ENCODE results near the gene UBAP2.
A peak's percentile ranks its signal among the peaks of the same experiment; 100 is the strongest.

UBAP2 gene

GRCh38 chr9:34065541-34065940, 16.9 kb upstream of the UBAP2 start:
- H2AFZ ChIP-seq (ENCODE audit: low read length): no peak overlapping the region
- no peak overlapping the region for H2BK5ac ChIP-seq (ENCODE audit: low read length)
- no peaks in the 10 kb centered on the region for H3K36me3 ChIP-seq (replicated peaks in 1 of 2; ENCODE audit: control insufficient read depth in 2 of 2, insufficient read depth in 2 of 2, low read length in 2 of 2)
- H2BK15ac ChIP-seq (ENCODE audit: low read length): no peak overlapping the region
- H3K9ac ChIP-seq (ENCODE audit: low read depth, low read length, poor library complexity): no peak overlapping the region
- H3K79me1 ChIP-seq (ENCODE audit: low read depth, low read length): no peaks in the 10 kb centered on the region
- H3K23ac ChIP-seq (ENCODE audit: low read depth, low read length, poor library complexity): no peak overlapping the region
- no peak overlapping the region for H3K18ac ChIP-seq (ENCODE audit: low read length)
- H3K4me1 ChIP-seq (ENCODE audit: control insufficient read depth in 2 of 2, insufficient read depth in 1 of 2, low read depth in 1 of 2, low read length in 2 of 2): no peaks in the 10 kb centered on the region
- no peak overlapping the region for H3K14ac ChIP-seq (ENCODE audit: low read length)
- no peak overlapping the region for H4K91ac ChIP-seq (ENCODE audit: low read depth, low read length, poor library complexity)
- H2BK12ac ChIP-seq (ENCODE audit: low read length): no peak overlapping the region
- no peak overlapping the region for H2AK5ac ChIP-seq (ENCODE audit: low read depth, low read length)
- no peak overlapping the region for H3K27ac ChIP-seq (replicated peaks; ENCODE audit: low read length)
- H4K8ac ChIP-seq (ENCODE audit: low read depth, low read length): peak overlapping the region; percentile 17
- no peak for DNase-seq (ENCODE audit: low spot score)
- no peak overlapping the region for H3K4me3 ChIP-seq (ENCODE audit: low read length in 2 of 2)
- H3K27me3 ChIP-seq (ENCODE audit: control insufficient read depth in 3 of 3, insufficient read depth in 3 of 3, low read depth in 1 of 3, low read length in 3 of 3): no peaks in the 10 kb centered on the region
- no peak overlapping the region for H2BK120ac ChIP-seq (ENCODE audit: low read depth, low read length)
- WGBS, 2 donors (ENCODE audit: extremely low coverage in 2 of 2, insufficient read length in 2 of 2, insufficient replicate concordance in 1 of 2): no CpG with 5 or more reads among the region's 3 CpGs
- no peaks in the 10 kb centered on the region for H3K9me3 ChIP-seq (replicated peaks in 1 of 2; ENCODE audit: control insufficient read depth in 2 of 2, insufficient read depth in 1 of 2, low read depth in 1 of 2, low read length in 2 of 2)
- no peak overlapping the region for H3K4ac ChIP-seq (ENCODE audit: low read length)
- no peak overlapping the region for H3K4me2 ChIP-seq (ENCODE audit: insufficient read depth, low read length, poor library complexity, severe bottlenecking)

- H3K4me3 ChIP-seq (ENCODE audit: low read length in 2 of 2): no peak overlapping the region
- no peak overlapping the region for H2AK5ac ChIP-seq (ENCODE audit: low read depth, low read length)
- no peaks in the 10 kb centered on the region for H3K27me3 ChIP-seq (ENCODE audit: control insufficient read depth in 3 of 3, insufficient read depth in 3 of 3, low read depth in 1 of 3, low read length in 3 of 3)
- H3K9ac ChIP-seq (ENCODE audit: low read depth, low read length, poor library complexity): no peak overlapping the region
- H2BK120ac ChIP-seq (ENCODE audit: low read depth, low read length): no peak overlapping the region
- no peak overlapping the region for H2BK15ac ChIP-seq (ENCODE audit: low read length)
- no peak overlapping the region for H4K91ac ChIP-seq (ENCODE audit: low read depth, low read length, poor library complexity)
- H3K4me2 ChIP-seq (ENCODE audit: insufficient read depth, low read length, poor library complexity, severe bottlenecking): no peak overlapping the region
- no peak for DNase-seq (ENCODE audit: low spot score)
- no peaks in the 10 kb centered on the region for H3K9me3 ChIP-seq (replicated peaks in 1 of 2; ENCODE audit: control insufficient read depth in 2 of 2, insufficient read depth in 1 of 2, low read depth in 1 of 2, low read length in 2 of 2)
- no peaks in the 10 kb centered on the region for H3K79me1 ChIP-seq (ENCODE audit: low read depth, low read length)
- H3K4me1 ChIP-seq (ENCODE audit: control insufficient read depth in 2 of 2, insufficient read depth in 1 of 2, low read depth in 1 of 2, low read length in 2 of 2): no peaks in the 10 kb centered on the region
- no peak overlapping the region for H4K8ac ChIP-seq (ENCODE audit: low read depth, low read length)
- H3K23ac ChIP-seq (ENCODE audit: low read depth, low read length, poor library complexity): no peak overlapping the region
- no peak overlapping the region for H3K27ac ChIP-seq (replicated peaks; ENCODE audit: low read length)
- no peaks in the 10 kb centered on the region for H3K36me3 ChIP-seq (replicated peaks in 1 of 2; ENCODE audit: control insufficient read depth in 2 of 2, insufficient read depth in 2 of 2, low read length in 2 of 2)
- no peak overlapping the region for H2BK12ac ChIP-seq (ENCODE audit: low read length)
- no peak overlapping the region for H2BK5ac ChIP-seq (ENCODE audit: low read length)
- H2AFZ ChIP-seq (ENCODE audit: low read length): no peak overlapping the region
- H3K4ac ChIP-seq (ENCODE audit: low read length): no peak overlapping the region
- no peak overlapping the region for H3K14ac ChIP-seq (ENCODE audit: low read length)
- no peak overlapping the region for H3K18ac ChIP-seq (ENCODE audit: low read length)
- WGBS, 2 donors (ENCODE audit: extremely low coverage in 2 of 2, insufficient read length in 2 of 2, insufficient replicate concordance in 1 of 2): no CpG with 5 or more reads among the region's 3 CpGs
These were observed 11.3 kb upstream of the UBAP2 start for GRCh38 chr9:34059954-34060353.

- H3K9ac ChIP-seq (ENCODE audit: low read depth, low read length, poor library complexity): no peak overlapping the region
- H3K36me3 ChIP-seq (replicated peaks in 1 of 2; ENCODE audit: control insufficient read depth in 2 of 2, insufficient read depth in 2 of 2, low read length in 2 of 2): no peaks in the 10 kb centered on the region
- H2BK12ac ChIP-seq (ENCODE audit: low read length): no peak overlapping the region
- no peak overlapping the region for H3K4me2 ChIP-seq (ENCODE audit: insufficient read depth, low read length, poor library complexity, severe bottlenecking)
- H3K18ac ChIP-seq (ENCODE audit: low read length): no peak overlapping the region
- H3K4me1 ChIP-seq (ENCODE audit: control insufficient read depth in 2 of 2, insufficient read depth in 1 of 2, low read depth in 1 of 2, low read length in 2 of 2): no peaks in the 10 kb centered on the region
- no peak overlapping the region for H4K8ac ChIP-seq (ENCODE audit: low read depth, low read length)
- H3K27me3 ChIP-seq (ENCODE audit: control insufficient read depth in 3 of 3, insufficient read depth in 3 of 3, low read depth in 1 of 3, low read length in 3 of 3): no peaks in the 10 kb centered on the region
- DNase-seq (ENCODE audit: low spot score): no peak
- no peaks in the 10 kb centered on the region for H3K9me3 ChIP-seq (replicated peaks in 1 of 2; ENCODE audit: control insufficient read depth in 2 of 2, insufficient read depth in 1 of 2, low read depth in 1 of 2, low read length in 2 of 2)
- H3K79me1 ChIP-seq (ENCODE audit: low read depth, low read length): no peaks in the 10 kb centered on the region
- H3K4me3 ChIP-seq (ENCODE audit: low read length in 2 of 2): no peak overlapping the region
- H2AK5ac ChIP-seq (ENCODE audit: low read depth, low read length): no peak overlapping the region
- H3K4ac ChIP-seq (ENCODE audit: low read length): no peak overlapping the region
- no peak overlapping the region for H2BK15ac ChIP-seq (ENCODE audit: low read length)
- WGBS, 2 donors (ENCODE audit: extremely low coverage in 2 of 2, insufficient read length in 2 of 2, insufficient replicate concordance in 1 of 2): no CpG with 5 or more reads among the region's 3 CpGs
- H2BK5ac ChIP-seq (ENCODE audit: low read length): no peak overlapping the region
- no peak overlapping the region for H3K14ac ChIP-seq (ENCODE audit: low read length)
- no peak overlapping the region for H2BK120ac ChIP-seq (ENCODE audit: low read depth, low read length)
- H2AFZ ChIP-seq (ENCODE audit: low read length): no peak overlapping the region
- H4K91ac ChIP-seq (ENCODE audit: low read depth, low read length, poor library complexity): no peak overlapping the region
- H3K27ac ChIP-seq (replicated peaks; ENCODE audit: low read length): no peak overlapping the region
- H3K23ac ChIP-seq (ENCODE audit: low read depth, low read length, poor library complexity): no peak overlapping the region
These were observed 10.6 kb upstream of the UBAP2 start for GRCh38 chr9:34059281-34059680.

GRCh38 chr9:34049630-34050384, 1.1 kb upstream of the UBAP2 start:
- Histone ChIP-seq H4K91ac (ENCODE audit: low read depth, low read length, poor library complexity) (peak overlapping the region; percentile 97), H3K79me1 (ENCODE audit: low read depth, low read length) (peaks cover 9% of the 10 kb centered on the region), H2BK5ac (ENCODE audit: low read length) (no peak overlapping the region), H3K14ac (ENCODE audit: low read length) (peak overlapping the region; percentile 98), H3K4ac (ENCODE audit: low read length) (no peak overlapping the region), H3K23ac (ENCODE audit: low read depth, low read length, poor library complexity) (peak overlapping the region; percentile 65), H2AFZ (ENCODE audit: low read length) (peak overlapping the region; percentile 98), H3K27me3 (ENCODE audit: control insufficient read depth in 3 of 3, insufficient read depth in 3 of 3, low read depth in 1 of 3, low read length in 3 of 3) (no peaks in the 10 kb centered on the region), H3K18ac (ENCODE audit: low read length) (peak overlapping the region; percentile 87), H2BK120ac (ENCODE audit: low read depth, low read length) (no peak overlapping the region), H2BK12ac (ENCODE audit: low read length) (no peak overlapping the region), H2BK15ac (ENCODE audit: low read length) (peak overlapping the region; percentile 93), H3K9ac (ENCODE audit: low read depth, low read length, poor library complexity) (no peak overlapping the region), H3K36me3 (replicated peaks in 1 of 2; ENCODE audit: control insufficient read depth in 2 of 2, insufficient read depth in 2 of 2, low read length in 2 of 2) (peaks cover 0 to under 1% of the 10 kb centered on the region in 2 donors), H3K4me2 (ENCODE audit: insufficient read depth, low read length, poor library complexity, severe bottlenecking) (peak overlapping the region; percentile 41), H3K4me3 (ENCODE audit: low read length in 2 of 2) (peak overlapping the region; percentile 84 to 99), H3K27ac (replicated peaks; ENCODE audit: low read length) (no peak overlapping the region), H4K8ac (ENCODE audit: low read depth, low read length) (peak overlapping the region; percentile 96), H3K9me3 (replicated peaks in 1 of 2; ENCODE audit: control insufficient read depth in 2 of 2, insufficient read depth in 1 of 2, low read depth in 1 of 2, low read length in 2 of 2) (peaks cover 0 to 2% of the 10 kb centered on the region in 2 donors), H3K4me1 (ENCODE audit: control insufficient read depth in 2 of 2, insufficient read depth in 1 of 2, low read depth in 1 of 2, low read length in 2 of 2) (peaks cover 6 to 16% of the 10 kb centered on the region in 2 donors), H2AK5ac (ENCODE audit: low read depth, low read length) (peak overlapping the region; percentile 96)
- no peak for DNase-seq (ENCODE audit: low spot score)
- WGBS, 2 donors (ENCODE audit: extremely low coverage in 2 of 2, insufficient read length in 2 of 2, insufficient replicate concordance in 1 of 2): no CpG with 5 or more reads among the region's 18 CpGs

Data from neuronal stem cell (in vitro differentiated cells).